ENCODE measurements around the gene HAO2.

Gene HAO2

DNA sequence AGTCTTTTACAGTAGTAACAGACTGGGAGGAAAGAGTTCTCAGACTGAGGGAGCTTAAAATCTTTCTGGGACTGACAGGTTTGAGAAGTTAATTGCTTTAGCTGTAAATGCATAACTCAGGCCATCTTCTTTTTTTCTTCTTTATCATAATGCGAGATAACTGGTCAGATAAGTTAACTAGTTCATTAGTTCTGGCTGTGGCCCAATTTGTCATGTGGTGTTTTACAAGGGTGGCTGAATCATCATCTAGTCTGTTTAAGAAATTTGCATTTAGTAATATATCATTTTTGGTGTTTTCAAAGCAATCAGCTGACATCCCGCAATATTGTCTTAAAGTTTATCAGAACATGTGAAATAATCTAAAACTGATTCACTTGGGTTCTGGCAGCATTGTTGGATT, 60.4 kb downstream of the HAO2 start:
- TF ChIP-seq, protein P1, sequence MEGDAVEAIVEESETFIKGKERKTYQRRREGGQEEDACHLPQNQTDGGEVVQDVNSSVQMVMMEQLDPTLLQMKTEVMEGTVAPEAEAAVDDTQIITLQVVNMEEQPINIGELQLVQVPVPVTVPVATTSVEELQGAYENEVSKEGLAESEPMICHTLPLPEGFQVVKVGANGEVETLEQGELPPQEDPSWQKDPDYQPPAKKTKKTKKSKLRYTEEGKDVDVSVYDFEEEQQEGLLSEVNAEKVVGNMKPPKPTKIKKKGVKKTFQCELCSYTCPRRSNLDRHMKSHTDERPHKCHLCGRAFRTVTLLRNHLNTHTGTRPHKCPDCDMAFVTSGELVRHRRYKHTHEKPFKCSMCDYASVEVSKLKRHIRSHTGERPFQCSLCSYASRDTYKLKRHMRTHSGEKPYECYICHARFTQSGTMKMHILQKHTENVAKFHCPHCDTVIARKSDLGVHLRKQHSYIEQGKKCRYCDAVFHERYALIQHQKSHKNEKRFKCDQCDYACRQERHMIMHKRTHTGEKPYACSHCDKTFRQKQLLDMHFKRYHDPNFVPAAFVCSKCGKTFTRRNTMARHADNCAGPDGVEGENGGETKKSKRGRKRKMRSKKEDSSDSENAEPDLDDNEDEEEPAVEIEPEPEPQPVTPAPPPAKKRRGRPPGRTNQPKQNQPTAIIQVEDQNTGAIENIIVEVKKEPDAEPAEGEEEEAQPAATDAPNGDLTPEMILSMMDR (IDR thresholded peaks at IDR 0.05; ENCODE audit: low read depth, low read length), result no peak
- TF ChIP-seq, protein P2, sequence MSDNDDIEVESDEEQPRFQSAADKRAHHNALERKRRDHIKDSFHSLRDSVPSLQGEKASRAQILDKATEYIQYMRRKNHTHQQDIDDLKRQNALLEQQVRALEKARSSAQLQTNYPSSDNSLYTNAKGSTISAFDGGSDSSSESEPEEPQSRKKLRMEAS (IDR thresholded peaks at IDR 0.05; ENCODE audit: low read depth, low read length), result no peak
- TF ChIP-seq POLR2A (IDR thresholded peaks at IDR 0.05; ENCODE audit: extremely low read depth, insufficient read length), result no peak
- no peak for TF ChIP-seq MYC (IDR thresholded peaks at IDR 0.05; ENCODE audit: low read depth, low read length)
- H3K4me3 ChIP-seq (ENCODE audit: low read depth, low read length), result no peak overlapping the region
- no peak for DNase-seq (ENCODE audit: low read depth)

DNA sequence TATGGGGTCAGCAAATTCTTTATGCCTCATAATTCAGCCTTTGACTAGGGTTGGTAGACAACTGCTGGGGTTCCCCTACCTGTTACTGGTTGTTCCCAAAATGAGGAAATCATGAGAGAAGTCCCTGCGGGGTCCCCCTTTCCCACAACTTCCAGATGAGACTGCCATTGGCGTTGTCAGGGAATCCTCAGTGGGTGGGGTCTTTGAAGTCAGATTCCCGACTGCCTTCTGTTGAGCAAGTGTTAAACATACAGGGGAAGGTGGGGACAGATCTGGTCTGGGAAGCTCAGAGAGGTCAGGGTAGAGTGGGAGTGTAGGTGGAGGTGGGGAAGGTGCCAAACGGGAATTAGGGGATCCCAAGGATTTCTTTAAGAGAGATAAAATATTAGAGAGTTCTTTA, 61.1 kb downstream of the HAO2 start:
- no peak for DNase-seq (ENCODE audit: low read depth)
- no peak overlapping the region for H3K4me3 ChIP-seq (ENCODE audit: low read depth, low read length)
- TF ChIP-seq MYC (IDR thresholded peaks at IDR 0.05; ENCODE audit: low read depth, low read length) (no peak), POLR2A (IDR thresholded peaks at IDR 0.05; ENCODE audit: extremely low read depth, insufficient read length) (no peak)
- TF ChIP-seq, protein P1 (IDR thresholded peaks at IDR 0.05; ENCODE audit: low read depth, low read length), result no peak
- TF ChIP-seq, protein P2 (IDR thresholded peaks at IDR 0.05; ENCODE audit: low read depth, low read length), result no peak

DNA sequence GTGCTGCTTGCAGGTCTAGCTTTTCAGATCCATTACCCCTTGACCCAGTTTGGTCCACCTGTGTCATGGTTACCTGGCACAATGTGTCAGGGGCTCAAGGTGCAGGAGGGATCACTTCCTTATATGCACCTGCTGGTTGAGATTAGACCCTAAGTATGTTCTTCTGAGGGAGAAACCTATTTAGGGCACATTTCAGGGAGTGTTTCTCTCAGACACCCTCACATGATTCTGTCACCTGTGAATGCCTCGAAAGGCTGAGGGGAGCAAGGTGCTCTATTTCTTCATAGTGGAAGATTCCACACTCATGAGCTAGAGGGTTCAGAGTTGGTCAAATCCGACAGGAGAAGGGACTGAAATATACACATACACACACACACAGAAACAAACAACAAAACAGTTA, 61.9 kb downstream of the HAO2 start:
- no peak overlapping the region for H3K4me3 ChIP-seq (ENCODE audit: low read depth, low read length)
- no peak for DNase-seq (ENCODE audit: low read depth)
- no peak for TF ChIP-seq POLR2A (IDR thresholded peaks at IDR 0.05; ENCODE audit: extremely low read depth, insufficient read length)

DNA sequence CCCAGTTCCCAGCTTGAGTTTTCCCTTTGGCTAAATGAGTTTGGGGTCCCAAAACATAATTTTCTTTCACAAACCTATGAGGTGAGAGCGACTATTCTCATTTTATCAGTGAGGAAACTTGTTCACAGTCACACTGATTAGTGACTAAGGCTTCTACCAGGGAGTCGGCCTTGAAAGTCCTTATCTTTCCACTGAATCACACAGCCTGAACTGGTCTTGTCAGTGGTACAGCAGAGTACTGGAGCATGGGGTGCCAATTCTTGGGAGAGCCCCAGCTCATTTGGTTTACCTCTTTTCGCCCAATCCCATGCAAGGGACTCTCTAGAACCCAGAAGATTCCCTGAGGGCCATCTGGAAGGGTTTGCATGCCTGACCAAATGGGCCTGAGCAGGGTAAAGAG, 63.3 kb downstream of the HAO2 start:
- TF ChIP-seq MYC (IDR thresholded peaks at IDR 0.05; ENCODE audit: low read depth, low read length) (no peak), POLR2A (IDR thresholded peaks at IDR 0.05; ENCODE audit: extremely low read depth, insufficient read length) (no peak)
- TF ChIP-seq, protein P1 (IDR thresholded peaks at IDR 0.05; ENCODE audit: low read depth, low read length), result no peak
- TF ChIP-seq, protein P2 (IDR thresholded peaks at IDR 0.05; ENCODE audit: low read depth, low read length), result no peak
- H3K4me3 ChIP-seq (ENCODE audit: low read depth, low read length), result no peak overlapping the region
- no peak for DNase-seq (ENCODE audit: low read depth)

DNA sequence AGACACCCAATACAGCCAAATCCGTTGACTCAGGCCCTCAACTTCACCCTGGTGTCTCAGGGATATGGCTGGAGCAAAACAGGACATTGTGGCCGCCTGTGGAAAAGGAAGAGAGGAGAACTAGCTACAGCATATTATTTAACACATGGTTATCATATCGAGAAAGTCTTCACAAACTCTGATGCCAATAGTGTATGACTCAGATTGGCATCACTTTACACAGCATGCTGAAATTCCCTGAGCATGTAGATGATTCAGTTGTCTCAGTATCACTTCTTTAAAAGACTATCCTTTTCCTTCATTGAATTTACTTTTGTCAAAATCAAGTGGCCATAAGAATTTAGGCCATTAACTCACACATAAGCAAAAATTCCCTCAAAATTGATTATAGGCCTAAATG, 66.5 kb downstream of the HAO2 start:
- H3K4me3 ChIP-seq (ENCODE audit: low read depth, low read length), result no peak overlapping the region
- TF ChIP-seq, protein P1 (IDR thresholded peaks at IDR 0.05; ENCODE audit: low read depth, low read length), result no peak
- no peak for TF ChIP-seq MYC (IDR thresholded peaks at IDR 0.05; ENCODE audit: low read depth, low read length)
- TF ChIP-seq, protein P2 (IDR thresholded peaks at IDR 0.05; ENCODE audit: low read depth, low read length), result no peak
- TF ChIP-seq POLR2A (IDR thresholded peaks at IDR 0.05; ENCODE audit: extremely low read depth, insufficient read length), result no peak
- DNase-seq (ENCODE audit: low read depth), result no peak

DNA sequence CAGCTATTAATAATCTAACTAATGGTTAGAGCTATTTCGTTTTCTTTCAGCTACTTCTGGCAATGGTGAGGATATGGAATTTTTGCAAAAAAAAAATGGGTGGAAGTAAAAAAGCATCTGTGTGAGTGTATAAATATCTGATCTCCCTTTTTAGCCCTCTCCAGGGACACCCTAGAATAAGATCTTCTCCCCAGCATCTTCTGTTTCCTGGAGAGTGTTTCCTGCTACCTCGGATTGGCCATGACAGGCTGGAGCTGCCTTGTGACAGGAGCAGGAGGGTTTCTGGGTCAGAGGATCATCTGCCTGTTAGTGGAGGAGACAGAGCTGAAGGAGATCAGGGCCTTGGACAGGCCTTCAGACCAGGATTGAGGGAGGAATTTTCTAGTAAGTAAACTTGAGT, 70.2 kb downstream of the HAO2 start:
- H3K4me3 ChIP-seq (ENCODE audit: low read depth, low read length), result no peak overlapping the region
- DNase-seq (ENCODE audit: low read depth), result no peak
- TF ChIP-seq POLR2A (IDR thresholded peaks at IDR 0.05; ENCODE audit: extremely low read depth, insufficient read length), result no peak
- TF ChIP-seq, protein P2 (IDR thresholded peaks at IDR 0.05; ENCODE audit: low read depth, low read length), result no peak
- TF ChIP-seq, protein P1 (IDR thresholded peaks at IDR 0.05; ENCODE audit: low read depth, low read length), result no peak
- no peak for TF ChIP-seq MYC (IDR thresholded peaks at IDR 0.05; ENCODE audit: low read depth, low read length)
